ENCODE measurements around the gene METTL14.
"Not testable (repeated sequence)": the region's sequence is repeated elsewhere in the genome, so short reads cannot be mapped to it uniquely, and the experiment has no call there.

The METTL14 gene

GRCh38 chr4:118684873-118685811 lies at the start of gene METTL14:
Gene METTL14 (plus strand): TSS chr4:118685392. CDS start chr4:118685535, 143 bp downstream.
- DNase-seq = peak; percentile 88

GRCh38 chr4:118636126-118636525 lies 49.1 kb upstream of the METTL14 start:
- DNase-seq = not testable (repeated sequence)

GRCh38 chr4:118664665-118665064 lies 20.5 kb upstream of the METTL14 start:
- not testable (repeated sequence) for DNase-seq

GRCh38 chr4:118669220-118669619 lies 16.0 kb upstream of the METTL14 start:
- peak; percentile 65 for DNase-seq

GRCh38 chr4:118670968-118671367 lies 14.2 kb upstream of the METTL14 start:
- not testable (repeated sequence) for DNase-seq

- DNase-seq = no peak
Measured at GRCh38 chr4:118676128-118676527, 9.1 kb upstream of the METTL14 start.

- DNase-seq = no peak
Measured at GRCh38 chr4:118680808-118681207, 4.4 kb upstream of the METTL14 start.

- peak; percentile 52 for DNase-seq
Measured at GRCh38 chr4:118682928-118683327, 2.3 kb upstream of the METTL14 start.

- DNase-seq = peak; percentile 25
Measured at GRCh38 chr4:118683513-118683912, 1.7 kb upstream of the METTL14 start.

- DNase-seq = no peak
Measured at GRCh38 chr4:118703118-118703517, 17.9 kb downstream of the METTL14 start.

- no peak for DNase-seq
Measured at GRCh38 chr4:118711052-118711451, 25.9 kb downstream of the METTL14 start.

GRCh38 chr4:118712872-118713271 lies 27.7 kb downstream of the METTL14 start:
- peak; percentile 32 for DNase-seq

GRCh38 chr4:118714682-118715081 lies 29.5 kb downstream of the METTL14 start:
- DNase-seq = no peak

GRCh38 chr4:118716304-118716703 lies 31.1 kb downstream of the METTL14 start:
- DNase-seq = no peak

- DNase-seq = no peak
Measured at GRCh38 chr4:118718511-118719170, 33.4 kb downstream of the METTL14 start.

GRCh38 chr4:118721752-118722151 lies 36.6 kb downstream of the METTL14 start:
- no peak for DNase-seq

GRCh38 chr4:118723369-118723768 lies 38.2 kb downstream of the METTL14 start:
- no peak for DNase-seq

- DNase-seq = peak; percentile 23
Measured at GRCh38 chr4:118727360-118727759, 42.2 kb downstream of the METTL14 start.

- DNase-seq = peak; percentile 73
Measured at GRCh38 chr4:118729287-118730286, 44.4 kb downstream of the METTL14 start.

- no peak for DNase-seq
Measured at GRCh38 chr4:118730683-118731082, 45.5 kb downstream of the METTL14 start.

GRCh38 chr4:118732591-118733330 lies 47.6 kb downstream of the METTL14 start:
- peak; percentile 64 for DNase-seq
